Measurements from ENCODE around the gene KCNJ2.

- no peak for TF ChIP-seq CTCF (IDR thresholded peaks at IDR 0.05)
- no peak for TF ChIP-seq POLR2A (IDR thresholded peaks at IDR 0.05)
Observed at GRCh38 chr17:70173681-70174080, 4.3 kb downstream of the KCNJ2 start.

All from thyroid gland (tissue), 4 donors.